SKM-1 (cell line): ENCODE data around the gene SULT1A1.

Experiments
- DNase-seq: peaks from one replicate; lab custom pipeline; 2025; ENCODE audit not compliant: unreplicated experiment; lab: John Stamatoyannopoulos, UW

Gene SULT1A1

DNA sequence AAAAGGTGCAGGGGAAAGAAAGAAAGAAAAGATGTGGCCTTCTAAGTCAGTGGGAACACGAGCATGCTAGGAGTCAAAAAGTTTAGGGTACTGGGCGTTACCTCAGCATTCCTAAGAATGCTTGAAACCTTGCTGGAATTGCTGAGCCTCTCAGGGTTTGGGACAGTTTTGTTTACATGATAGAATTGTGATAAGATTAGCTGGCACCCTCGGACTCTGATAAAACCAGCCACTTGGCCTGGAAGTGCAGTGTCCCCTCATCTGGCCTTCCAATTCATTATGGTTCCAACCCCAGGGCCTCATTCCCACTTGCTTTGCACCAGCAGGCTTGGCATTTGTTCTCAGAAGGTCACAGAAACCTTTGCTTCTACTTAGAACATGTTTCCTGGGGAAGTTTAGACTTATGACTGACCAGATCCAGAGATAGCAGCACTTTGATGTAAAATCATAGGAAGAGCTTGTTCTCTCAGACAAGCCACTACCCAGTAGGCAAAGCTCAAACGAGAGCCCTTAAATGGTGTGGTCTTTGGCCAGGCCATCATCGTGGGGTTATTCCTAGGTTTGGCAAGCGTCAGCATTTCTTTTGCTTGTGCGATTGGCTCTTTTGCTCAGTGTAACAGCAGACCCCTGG is 48.2 kb downstream of the SULT1A1 start:
- DNase-seq: no peak

DNA sequence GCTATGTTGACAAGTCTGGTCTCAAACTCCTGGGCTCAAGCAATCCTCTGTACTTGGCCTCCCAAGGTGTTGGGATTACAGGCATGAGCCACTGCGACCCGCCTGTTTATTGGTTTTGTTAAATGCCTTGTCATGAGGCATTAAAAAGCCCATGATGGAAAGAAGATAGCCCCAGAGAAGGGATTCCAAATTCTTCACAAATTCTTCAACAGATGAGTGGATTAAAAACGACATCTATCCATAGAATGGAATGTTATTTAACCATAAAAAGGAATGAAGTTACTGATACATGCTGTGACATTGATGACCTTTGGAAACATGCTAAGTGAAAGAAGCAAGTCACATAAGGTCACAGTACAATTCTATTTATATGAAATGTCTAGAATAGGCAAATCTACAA is 51.4 kb downstream of the SULT1A1 start:
- no peak for DNase-seq

DNA sequence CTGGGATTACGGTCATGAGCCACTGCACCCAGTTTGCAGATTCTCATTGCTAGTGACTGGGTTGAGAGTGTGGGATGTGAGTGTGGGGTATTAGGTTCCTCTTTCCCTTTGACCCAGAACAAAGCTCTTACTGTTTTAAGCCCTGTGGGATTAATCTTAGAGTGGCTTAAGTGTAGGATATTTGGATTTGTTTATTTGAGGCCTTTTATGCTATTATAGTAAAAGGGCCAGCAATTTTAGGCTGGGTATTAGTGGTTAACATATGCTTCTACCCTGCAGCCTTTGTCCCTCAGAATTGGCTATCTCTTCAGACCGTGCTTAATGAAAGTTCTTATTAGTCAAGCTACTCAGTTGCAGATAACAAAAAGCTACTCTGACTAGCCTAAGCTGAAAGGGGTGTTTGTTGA is 52.9 kb downstream of the SULT1A1 start:
- no peak for DNase-seq

DNA sequence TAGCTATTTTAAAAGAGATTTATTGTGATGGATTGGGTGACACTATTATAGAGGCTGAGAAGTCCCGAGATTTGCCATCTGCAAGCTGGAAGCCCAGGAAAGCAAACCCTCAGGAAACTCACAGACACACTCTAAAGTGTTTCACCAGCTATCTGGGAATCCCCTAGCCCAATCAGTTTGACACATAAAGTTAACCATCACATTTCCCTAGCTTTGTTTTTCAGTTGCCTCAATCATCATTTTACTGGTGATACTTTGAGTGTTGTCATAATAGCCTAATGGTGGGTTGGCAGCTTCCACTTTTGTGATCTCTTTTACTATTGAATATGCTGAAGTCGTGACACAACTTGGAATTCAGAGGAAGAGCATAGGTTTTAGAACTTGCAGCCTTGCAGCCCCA is 54.3 kb downstream of the SULT1A1 start:
- DNase-seq: no peak
